ENCODE measurements around the gene MLLT10. TPM values are rescaled to one million over a fixed set of nuclear protein-coding genes. Genes with fewer than 3 reads are reported as not detected.

The MLLT10 gene
- total RNA-seq, 1 experiment from 2014 or later = 72.3 TPM

DNA sequence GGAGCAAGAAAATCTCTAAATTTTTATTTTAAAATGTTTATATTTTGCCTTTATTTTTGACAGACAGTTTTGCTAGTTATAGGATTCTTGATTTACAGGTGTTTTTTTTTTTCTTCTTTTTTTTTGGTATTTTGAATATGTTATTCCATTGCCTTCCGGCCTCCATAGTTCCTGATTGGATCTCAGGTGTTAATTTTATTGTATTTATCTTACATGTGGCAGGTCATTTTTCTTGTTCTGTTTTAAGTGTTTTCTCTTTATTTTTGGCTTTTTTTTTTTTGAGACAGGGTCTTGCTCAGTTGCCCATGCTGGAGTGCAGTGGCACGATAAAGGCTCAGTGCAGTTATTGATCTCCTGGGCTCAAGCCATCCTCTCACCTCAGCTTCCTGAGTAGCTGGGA is 73.9 kb downstream of the MLLT10 start:
- Histone ChIP-seq H2BK12ac (ENCODE audit: insufficient read length, low read depth, low read length) (no peak overlapping the region), H3K56ac (ENCODE audit: insufficient read length, low read depth, low read length) (no peak overlapping the region), H3K9me3 (ENCODE audit: control insufficient read depth, low read depth, low read length) (no peaks in the 10 kb centered on the region), H3K9ac (ENCODE audit: extremely low read depth, insufficient read length, low read length) (no peak overlapping the region), H3K23ac (ENCODE audit: insufficient read length, low read depth, low read length) (no peak overlapping the region), H4K5ac (ENCODE audit: insufficient read length, low read depth, low read length) (no peak overlapping the region), H2AK5ac (ENCODE audit: insufficient read length, low read length) (no peak overlapping the region), H3K4me1 (ENCODE audit: insufficient read depth, low read length) (no peaks in the 10 kb centered on the region), H4K20me1 (ENCODE audit: control insufficient read depth, insufficient read depth, insufficient read length) (no peaks in the 10 kb centered on the region), H3K23me2 (ENCODE audit: insufficient read length, low read depth, low read length, poor library complexity, severe bottlenecking) (no peaks in the 10 kb centered on the region), H3K79me2 (ENCODE audit: insufficient read depth, low read length) (no peaks in the 10 kb centered on the region; the same call in 1 of the 2 replicates), H3K27ac (ENCODE audit: insufficient read length, low read depth, low read length) (no peak overlapping the region), H3K4me2 (ENCODE audit: insufficient read depth, insufficient read length, low read length) (no peak overlapping the region), H2BK20ac (ENCODE audit: low read depth, low read length, poor library complexity, severe bottlenecking) (no peak overlapping the region), H2BK5ac (ENCODE audit: insufficient read length, low read length) (no peak overlapping the region), H2AFZ (ENCODE audit: low read length) (no peak overlapping the region), H4K91ac (ENCODE audit: insufficient read length, low read depth, low read length) (no peak overlapping the region), H3K4ac (ENCODE audit: low read depth, low read length) (no peak overlapping the region), H2BK15ac (ENCODE audit: low read depth, low read length) (no peak overlapping the region), H3K27me3 (ENCODE audit: insufficient read depth, low read length) (no peaks in the 10 kb centered on the region), H4K8ac (replicated peaks; ENCODE audit: insufficient read length, low read depth, low read length) (no peak overlapping the region), H2BK120ac (ENCODE audit: low read depth, low read length, poor library complexity, severe bottlenecking) (no peak overlapping the region), H3T11ph (ENCODE audit: low read length) (no peak overlapping the region), H3K18ac (ENCODE audit: insufficient read length, low read depth, low read length) (no peak overlapping the region), H3K79me1 (ENCODE audit: insufficient read depth, low read depth, low read length, poor library complexity, severe bottlenecking) (no peaks in the 10 kb centered on the region), H3K14ac (ENCODE audit: insufficient read depth, low read length) (no peak overlapping the region)
- H3K36me3 Mint-ChIP-seq (ENCODE audit: insufficient read depth in 1 of 3, low read depth in 3 of 3) = peaks cover 31 to 53% (median 45%) of the 10 kb centered on the region in 3 experiments
- whole genome bisulfite sequencing (ENCODE audit: extremely low coverage, insufficient read length, low lambda C conversion rate) = no CpG with 5 or more reads among the region's 2 CpGs
- no peak overlapping the region for H3K4me3 Mint-ChIP-seq
- no peaks in the 10 kb centered on the region for H3K27me3 Mint-ChIP-seq (ENCODE audit: low read depth)
- TF ChIP-seq, protein P1, sequence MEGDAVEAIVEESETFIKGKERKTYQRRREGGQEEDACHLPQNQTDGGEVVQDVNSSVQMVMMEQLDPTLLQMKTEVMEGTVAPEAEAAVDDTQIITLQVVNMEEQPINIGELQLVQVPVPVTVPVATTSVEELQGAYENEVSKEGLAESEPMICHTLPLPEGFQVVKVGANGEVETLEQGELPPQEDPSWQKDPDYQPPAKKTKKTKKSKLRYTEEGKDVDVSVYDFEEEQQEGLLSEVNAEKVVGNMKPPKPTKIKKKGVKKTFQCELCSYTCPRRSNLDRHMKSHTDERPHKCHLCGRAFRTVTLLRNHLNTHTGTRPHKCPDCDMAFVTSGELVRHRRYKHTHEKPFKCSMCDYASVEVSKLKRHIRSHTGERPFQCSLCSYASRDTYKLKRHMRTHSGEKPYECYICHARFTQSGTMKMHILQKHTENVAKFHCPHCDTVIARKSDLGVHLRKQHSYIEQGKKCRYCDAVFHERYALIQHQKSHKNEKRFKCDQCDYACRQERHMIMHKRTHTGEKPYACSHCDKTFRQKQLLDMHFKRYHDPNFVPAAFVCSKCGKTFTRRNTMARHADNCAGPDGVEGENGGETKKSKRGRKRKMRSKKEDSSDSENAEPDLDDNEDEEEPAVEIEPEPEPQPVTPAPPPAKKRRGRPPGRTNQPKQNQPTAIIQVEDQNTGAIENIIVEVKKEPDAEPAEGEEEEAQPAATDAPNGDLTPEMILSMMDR (conservative IDR thresholded peaks at IDR 0.05) = no peak
- no peak for DNase-seq
- peaks cover 12 to 13% of the 10 kb centered on the region in 2 experiments for H3K9me3 Mint-ChIP-seq
- peaks cover 0 to 14% of the 10 kb centered on the region in 2 experiments; a peak in 3 of 4 replicates for H3K4me1 Mint-ChIP-seq
- H3K27ac Mint-ChIP-seq = no peak overlapping the region
